ENCODE results near the gene RAD51D.
A peak's percentile ranks its signal among the peaks of the same experiment; 100 is the strongest.
"Not testable (repeated sequence)": the region's sequence is repeated elsewhere in the genome, so short reads cannot be mapped to it uniquely, and the experiment has no call there.

RAD51D gene

GRCh38 chr17:35116845-35117244 lies 2.8 kb downstream of the RAD51D start:
- WGBS, 2 donors (ENCODE audit: extremely low coverage in 2 of 2, insufficient read length in 2 of 2, insufficient replicate concordance in 1 of 2), result no CpG with 5 or more reads among the region's 12 CpGs

DNA sequence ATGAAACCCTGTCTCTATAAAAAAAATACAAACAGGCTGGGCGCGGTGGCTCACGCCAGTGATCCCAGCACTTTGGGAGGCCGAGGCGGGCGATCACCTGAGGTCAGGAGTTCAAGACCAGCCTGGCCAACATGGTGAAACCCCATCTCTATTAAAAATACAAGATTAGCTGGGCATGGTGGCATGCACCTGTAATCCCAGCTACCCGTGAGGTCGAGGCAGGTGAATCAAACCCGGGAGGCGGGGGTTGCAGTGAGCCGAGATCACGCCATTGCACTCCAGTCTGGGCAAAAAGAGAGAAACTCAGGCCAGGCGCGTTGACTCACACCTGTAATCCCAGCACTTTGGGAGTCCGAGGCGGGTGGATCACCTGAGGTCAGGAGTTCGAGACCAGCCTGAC lies 8.9 kb downstream of the RAD51D start:
- not testable (repeated sequence) for H2AFZ ChIP-seq (ENCODE audit: low read length); H4K8ac ChIP-seq (ENCODE audit: low read depth, low read length); DNase-seq (ENCODE audit: low spot score); H2AK5ac ChIP-seq (ENCODE audit: low read depth, low read length); H3K9me3 ChIP-seq (replicated peaks in 1 of 2; ENCODE audit: control insufficient read depth in 2 of 2, insufficient read depth in 1 of 2, low read depth in 1 of 2, low read length in 2 of 2); H2BK5ac ChIP-seq (ENCODE audit: low read length); H3K23ac ChIP-seq (ENCODE audit: low read depth, low read length, poor library complexity); H3K4ac ChIP-seq (ENCODE audit: low read length); H3K9ac ChIP-seq (ENCODE audit: low read depth, low read length, poor library complexity); H2BK15ac ChIP-seq (ENCODE audit: low read length); H3K4me3 ChIP-seq (ENCODE audit: low read length in 2 of 2); H2BK120ac ChIP-seq (ENCODE audit: low read depth, low read length); H3K4me2 ChIP-seq (ENCODE audit: insufficient read depth, low read length, poor library complexity, severe bottlenecking); H3K27me3 ChIP-seq (ENCODE audit: control insufficient read depth in 3 of 3, insufficient read depth in 3 of 3, low read depth in 1 of 3, low read length in 3 of 3); H2BK12ac ChIP-seq (ENCODE audit: low read length); H3K18ac ChIP-seq (ENCODE audit: low read length); H3K4me1 ChIP-seq (ENCODE audit: control insufficient read depth in 2 of 2, insufficient read depth in 1 of 2, low read depth in 1 of 2, low read length in 2 of 2); H3K27ac ChIP-seq (replicated peaks; ENCODE audit: low read length); H3K79me1 ChIP-seq (ENCODE audit: low read depth, low read length); H4K91ac ChIP-seq (ENCODE audit: low read depth, low read length, poor library complexity); H3K14ac ChIP-seq (ENCODE audit: low read length)
- WGBS, 2 donors (ENCODE audit: extremely low coverage in 2 of 2, insufficient read length in 2 of 2, insufficient replicate concordance in 1 of 2), result no CpG with 5 or more reads among the region's 17 CpGs
- H3K36me3 ChIP-seq (replicated peaks in 1 of 2; ENCODE audit: control insufficient read depth in 2 of 2, insufficient read depth in 2 of 2, low read length in 2 of 2), result peaks cover 9 to 16% of the 10 kb centered on the region in 2 donors

More at GRCh38 chr17:35116845-35117244, 2.8 kb downstream of the RAD51D start:
- H3K36me3 ChIP-seq (replicated peaks in 1 of 2; ENCODE audit: control insufficient read depth in 2 of 2, insufficient read depth in 2 of 2, low read length in 2 of 2), result peaks cover 1 to 5% of the 10 kb centered on the region in 2 donors
- H4K91ac ChIP-seq (ENCODE audit: low read depth, low read length, poor library complexity), result no peak overlapping the region
- H4K8ac ChIP-seq (ENCODE audit: low read depth, low read length), result no peak overlapping the region
- H3K14ac ChIP-seq (ENCODE audit: low read length), result no peak overlapping the region
- DNase-seq (ENCODE audit: low spot score), result no peak
- H3K18ac ChIP-seq (ENCODE audit: low read length), result no peak overlapping the region
- no peak overlapping the region for H3K23ac ChIP-seq (ENCODE audit: low read depth, low read length, poor library complexity)
- H2BK120ac ChIP-seq (ENCODE audit: low read depth, low read length), result no peak overlapping the region
- H3K27me3 ChIP-seq (ENCODE audit: control insufficient read depth in 3 of 3, insufficient read depth in 3 of 3, low read depth in 1 of 3, low read length in 3 of 3), result peaks cover 0 to 11% (median 0%) of the 10 kb centered on the region in 3 experiments
- no peak overlapping the region for H2AFZ ChIP-seq (ENCODE audit: low read length)
- no peak overlapping the region for H3K4me2 ChIP-seq (ENCODE audit: insufficient read depth, low read length, poor library complexity, severe bottlenecking)
- peaks cover 4 to 12% of the 10 kb centered on the region in 2 donors for H3K4me1 ChIP-seq (ENCODE audit: control insufficient read depth in 2 of 2, insufficient read depth in 1 of 2, low read depth in 1 of 2, low read length in 2 of 2)
- peak overlapping the region; percentile 28 for H2AK5ac ChIP-seq (ENCODE audit: low read depth, low read length)
- H3K27ac ChIP-seq (replicated peaks; ENCODE audit: low read length), result no peak overlapping the region
- no peaks in the 10 kb centered on the region for H3K9me3 ChIP-seq (replicated peaks in 1 of 2; ENCODE audit: control insufficient read depth in 2 of 2, insufficient read depth in 1 of 2, low read depth in 1 of 2, low read length in 2 of 2)
- no peak overlapping the region for H2BK12ac ChIP-seq (ENCODE audit: low read length)
- H3K79me1 ChIP-seq (ENCODE audit: low read depth, low read length), result peaks cover 3% of the 10 kb centered on the region
- no peak overlapping the region for H3K9ac ChIP-seq (ENCODE audit: low read depth, low read length, poor library complexity)
- no peak overlapping the region for H3K4me3 ChIP-seq (ENCODE audit: low read length in 2 of 2)
- no peak overlapping the region for H2BK5ac ChIP-seq (ENCODE audit: low read length)
- H3K4ac ChIP-seq (ENCODE audit: low read length), result no peak overlapping the region
- H2BK15ac ChIP-seq (ENCODE audit: low read length), result no peak overlapping the region

DNA sequence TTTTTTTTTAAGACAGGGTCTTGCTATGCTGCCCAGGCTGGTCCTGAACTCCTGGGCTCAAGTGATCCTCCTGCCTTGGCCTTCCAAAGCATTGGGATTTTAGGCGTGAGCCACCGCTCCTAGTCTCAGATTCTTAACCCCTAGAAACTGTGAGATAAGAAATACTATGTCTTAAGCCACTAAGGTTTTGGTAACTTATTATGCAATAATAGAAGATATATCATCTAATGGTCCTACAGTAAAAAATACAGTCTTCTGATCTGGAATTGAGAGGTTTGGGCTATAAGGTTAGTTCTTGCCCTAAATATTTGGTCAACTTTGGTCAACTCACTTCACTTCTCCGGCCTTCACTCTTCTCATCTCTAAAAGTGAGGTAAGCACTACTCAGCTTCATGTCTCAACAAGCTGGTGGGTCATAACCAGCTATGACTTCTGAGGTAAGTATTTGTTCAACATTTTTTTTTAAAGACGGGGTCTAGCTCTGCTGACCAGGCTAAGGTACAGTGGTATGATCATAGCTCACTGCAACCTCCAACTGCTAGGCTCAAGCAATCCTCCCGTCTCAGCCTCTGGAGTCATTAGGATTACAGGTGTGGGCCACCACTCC lies 14.7 kb downstream of the RAD51D start:
- Histone ChIP-seq H3K36me3 (replicated peaks in 1 of 2; ENCODE audit: control insufficient read depth in 2 of 2, insufficient read depth in 2 of 2, low read length in 2 of 2) (peaks cover 22 to 71% of the 10 kb centered on the region in 2 donors), H4K8ac (ENCODE audit: low read depth, low read length) (no peak overlapping the region), H3K4me3 (ENCODE audit: low read length in 2 of 2) (no peak overlapping the region), H2AFZ (ENCODE audit: low read length) (no peak overlapping the region), H3K4me2 (ENCODE audit: insufficient read depth, low read length, poor library complexity, severe bottlenecking) (no peak overlapping the region), H3K18ac (ENCODE audit: low read length) (no peak overlapping the region), H3K9me3 (replicated peaks in 1 of 2; ENCODE audit: control insufficient read depth in 2 of 2, insufficient read depth in 1 of 2, low read depth in 1 of 2, low read length in 2 of 2) (no peaks in the 10 kb centered on the region), H2BK5ac (ENCODE audit: low read length) (no peak overlapping the region), H3K27ac (replicated peaks; ENCODE audit: low read length) (no peak overlapping the region), H2BK120ac (ENCODE audit: low read depth, low read length) (no peak overlapping the region), H3K9ac (ENCODE audit: low read depth, low read length, poor library complexity) (no peak overlapping the region), H3K4me1 (ENCODE audit: control insufficient read depth in 2 of 2, insufficient read depth in 1 of 2, low read depth in 1 of 2, low read length in 2 of 2) (no peaks in the 10 kb centered on the region), H3K27me3 (ENCODE audit: control insufficient read depth in 3 of 3, insufficient read depth in 3 of 3, low read depth in 1 of 3, low read length in 3 of 3) (no peaks in the 10 kb centered on the region), H3K79me1 (ENCODE audit: low read depth, low read length) (no peaks in the 10 kb centered on the region), H3K23ac (ENCODE audit: low read depth, low read length, poor library complexity) (no peak overlapping the region), H2AK5ac (ENCODE audit: low read depth, low read length) (no peak overlapping the region), H2BK15ac (ENCODE audit: low read length) (no peak overlapping the region), H4K91ac (ENCODE audit: low read depth, low read length, poor library complexity) (no peak overlapping the region), H2BK12ac (ENCODE audit: low read length) (no peak overlapping the region), H3K14ac (ENCODE audit: low read length) (no peak overlapping the region), H3K4ac (ENCODE audit: low read length) (no peak overlapping the region)
- DNase-seq (ENCODE audit: low spot score), result no peak
- WGBS, 2 donors (ENCODE audit: extremely low coverage in 2 of 2, insufficient read length in 2 of 2, insufficient replicate concordance in 1 of 2), result no CpG with 5 or more reads among the region's 5 CpGs

DNA sequence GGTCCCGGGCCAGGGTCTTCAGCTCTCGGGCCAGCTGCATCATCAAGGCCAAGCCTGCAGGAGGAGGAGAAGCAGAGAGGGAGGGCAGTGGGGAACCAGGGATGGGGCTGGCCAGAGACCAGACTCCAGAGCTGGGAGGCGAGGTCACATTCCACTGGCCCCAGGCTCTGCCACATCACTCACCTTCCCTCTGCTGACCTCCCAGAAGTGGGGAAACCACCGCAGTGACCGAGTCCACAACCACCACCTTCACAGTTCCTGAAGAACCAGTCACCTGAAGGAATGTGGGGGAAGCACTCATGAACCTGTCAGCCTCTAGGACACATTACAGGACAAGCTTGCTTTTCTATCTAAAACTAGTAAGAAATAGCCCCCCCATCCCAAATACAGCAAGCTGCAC lies 16.4 kb downstream of the RAD51D start:
- no peak overlapping the region for H2AK5ac ChIP-seq (ENCODE audit: low read depth, low read length)
- H3K27me3 ChIP-seq (ENCODE audit: control insufficient read depth in 3 of 3, insufficient read depth in 3 of 3, low read depth in 1 of 3, low read length in 3 of 3), result no peaks in the 10 kb centered on the region
- no peaks in the 10 kb centered on the region for H3K79me1 ChIP-seq (ENCODE audit: low read depth, low read length)
- no peak overlapping the region for H3K4ac ChIP-seq (ENCODE audit: low read length)
- no peak overlapping the region for H2BK5ac ChIP-seq (ENCODE audit: low read length)
- H4K8ac ChIP-seq (ENCODE audit: low read depth, low read length), result no peak overlapping the region
- H3K14ac ChIP-seq (ENCODE audit: low read length), result no peak overlapping the region
- H3K18ac ChIP-seq (ENCODE audit: low read length), result no peak overlapping the region
- peaks cover 30 to 86% of the 10 kb centered on the region in 2 donors for H3K36me3 ChIP-seq (replicated peaks in 1 of 2; ENCODE audit: control insufficient read depth in 2 of 2, insufficient read depth in 2 of 2, low read length in 2 of 2)
- H3K4me3 ChIP-seq (ENCODE audit: low read length in 2 of 2), result no peak overlapping the region
- H3K9me3 ChIP-seq (replicated peaks in 1 of 2; ENCODE audit: control insufficient read depth in 2 of 2, insufficient read depth in 1 of 2, low read depth in 1 of 2, low read length in 2 of 2), result no peaks in the 10 kb centered on the region
- H2BK120ac ChIP-seq (ENCODE audit: low read depth, low read length), result no peak overlapping the region
- H2AFZ ChIP-seq (ENCODE audit: low read length), result no peak overlapping the region
- H3K23ac ChIP-seq (ENCODE audit: low read depth, low read length, poor library complexity), result no peak overlapping the region
- no peak overlapping the region for H2BK15ac ChIP-seq (ENCODE audit: low read length)
- no peaks in the 10 kb centered on the region for H3K4me1 ChIP-seq (ENCODE audit: control insufficient read depth in 2 of 2, insufficient read depth in 1 of 2, low read depth in 1 of 2, low read length in 2 of 2)
- H3K27ac ChIP-seq (replicated peaks; ENCODE audit: low read length), result no peak overlapping the region
- DNase-seq (ENCODE audit: low spot score), result no peak
- H3K4me2 ChIP-seq (ENCODE audit: insufficient read depth, low read length, poor library complexity, severe bottlenecking), result no peak overlapping the region
- H2BK12ac ChIP-seq (ENCODE audit: low read length), result no peak overlapping the region
- no peak overlapping the region for H3K9ac ChIP-seq (ENCODE audit: low read depth, low read length, poor library complexity)
- no peak overlapping the region for H4K91ac ChIP-seq (ENCODE audit: low read depth, low read length, poor library complexity)
- WGBS, 2 donors (ENCODE audit: extremely low coverage in 2 of 2, insufficient read length in 2 of 2, insufficient replicate concordance in 1 of 2), result no CpG with 5 or more reads among the region's 5 CpGs

All from neuronal stem cell (in vitro differentiated cells).